Esophagus squamous epithelium (tissue), 5 donors: ENCODE results near the gene CKLF. TPM values are rescaled to one million over a fixed set of nuclear protein-coding genes. Genes with fewer than 3 reads are reported as not detected.

Experiments used
- DNase-seq: peaks from one replicate; lab custom pipeline; 2025; lab: John Stamatoyannopoulos, UW
- H3K27ac ChIP-seq, 4 donors: fragments of 200-600 bp; sonication (generic); one replicate each; pipeline ENCODE4 v1.5.1; 2016 to 2019; ENCODE audit warnings: mild to moderate bottlenecking in 1 of 4
- H3K27me3 ChIP-seq, 4 donors: fragments of 200-600 bp; sonication (generic); 1 replicate in 3 of 4; 2 replicates in 1 of 4; pipeline versions ENCODE4 v1.5.1 to v1.6.0; 2017 to 2021; ENCODE audit warnings: antibody characterized with exemption in 1 of 4
- H3K36me3 ChIP-seq, 3 donors: fragments of 200-600 bp; sonication (generic); one replicate each; pipeline ENCODE4 v1.5.1; 2016 to 2019
- H3K4me1 ChIP-seq, 3 donors: fragments of 200-600 bp; sonication (generic); one replicate each; pipeline ENCODE4 v1.5.1; 2017 to 2019
- H3K4me3 ChIP-seq, 4 donors: fragments of 200-600 bp; sonication (generic); 1 replicate in 3 of 4; 2 replicates in 1 of 4; pipeline ENCODE4 v1.5.1; 2016 to 2019; ENCODE audit warnings: mild to moderate bottlenecking in 2 of 4, moderate library complexity in 1 of 4
- H3K9me3 ChIP-seq, 3 donors: fragments of 200-600 bp; sonication (generic); one replicate each; pipeline ENCODE4 v1.5.1; 2016 to 2019
- POLR2A ChIP-seq, 4 donors: fragments of 450-650 bp; IDR thresholded peaks; one replicate each; pipeline ENCODE4 v1.6.1; 2017; ENCODE audit warnings: antibody characterized with exemption in 4 of 4, mild to moderate bottlenecking in 4 of 4, moderate library complexity in 3 of 4
- WGBS, 2 donors: methylation state at CpG; one replicate each; pipeline ENCODE4 v1.1.5; 2018; 5-methylcytosine and 5-hydroxymethylcytosine counted together
- intact Hi-C: fragments of 100-400 bp; cut with DNase I; formaldehyde crosslinking; loops from one replicate; pipeline ENCODE4 v1.15.0; 2022
- total RNA-seq, 4 donors: library from RNA; depleted of rRNA; stranded (reverse); fragments of >200 nt; gene quantifications; one replicate each; pipeline ENCODE4 v1.1.0, GENCODE V29; 2016
- TF ChIP-seq, protein P1 (sequence below), 6 experiments: fragments of 450-650 bp in 4 of 6; fragments of 200-600 bp in 2 of 6; sonication (generic) in 2 of 6; IDR thresholded peaks; one replicate each; pipeline ENCODE4 v1.5.1; 2016 to 2019; ENCODE audit warnings: antibody characterized with exemption in 6 of 6, mild to moderate bottlenecking in 4 of 6, moderate library complexity in 4 of 6
- donor health status: DM: yes; HTN: yes; CAD: no.

CKLF gene
- total RNA-seq, 4 donors from 2014 or later = 8.6 to 34.1 (median 16.9) TPM

DNA sequence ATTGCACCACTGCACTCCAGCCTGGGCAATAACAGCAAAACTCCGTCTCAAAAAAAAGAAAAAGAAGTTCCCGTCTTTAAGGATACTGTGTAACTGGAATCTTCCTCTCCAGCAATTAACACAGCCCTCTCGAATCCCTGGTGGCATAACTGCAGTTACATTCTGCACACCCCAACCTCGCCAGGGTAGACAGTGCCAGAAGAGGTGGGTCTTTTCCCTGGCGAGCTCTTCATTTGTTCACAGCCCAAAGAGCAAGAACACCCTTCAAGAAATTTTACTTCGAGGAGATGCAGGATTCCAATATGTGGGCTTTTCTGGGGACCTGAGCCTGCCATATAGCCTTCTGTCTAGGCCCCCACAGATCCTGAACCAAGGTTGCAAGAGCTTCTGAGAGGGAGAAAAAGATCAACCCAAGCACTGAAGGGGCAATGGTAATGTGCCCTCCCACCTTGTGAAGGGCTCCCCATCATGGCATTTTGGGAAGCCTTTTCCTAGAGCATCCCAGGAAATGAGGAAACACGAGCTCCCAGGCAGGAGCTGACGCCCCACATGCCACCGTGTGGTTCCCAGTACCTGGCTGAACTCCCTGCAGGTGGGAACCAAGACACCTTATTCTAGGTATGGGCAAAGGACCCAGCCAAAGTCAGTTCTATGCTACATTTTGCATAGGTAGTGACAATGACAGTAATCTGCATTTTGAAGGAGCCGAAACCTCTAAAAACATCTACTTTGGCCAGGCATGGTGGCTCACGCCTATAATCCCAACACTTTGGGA, 29.4 kb upstream of the CKLF start:
- H3K4me1 ChIP-seq = peaks cover 30 to 74% (median 55%) of the 10 kb centered on the region in 3 donors
- no peak for DNase-seq
- H3K4me3 ChIP-seq = no peak overlapping the region
- TF ChIP-seq POLR2A (IDR thresholded peaks at IDR 0.05) = no peak
- TF ChIP-seq, protein P1, sequence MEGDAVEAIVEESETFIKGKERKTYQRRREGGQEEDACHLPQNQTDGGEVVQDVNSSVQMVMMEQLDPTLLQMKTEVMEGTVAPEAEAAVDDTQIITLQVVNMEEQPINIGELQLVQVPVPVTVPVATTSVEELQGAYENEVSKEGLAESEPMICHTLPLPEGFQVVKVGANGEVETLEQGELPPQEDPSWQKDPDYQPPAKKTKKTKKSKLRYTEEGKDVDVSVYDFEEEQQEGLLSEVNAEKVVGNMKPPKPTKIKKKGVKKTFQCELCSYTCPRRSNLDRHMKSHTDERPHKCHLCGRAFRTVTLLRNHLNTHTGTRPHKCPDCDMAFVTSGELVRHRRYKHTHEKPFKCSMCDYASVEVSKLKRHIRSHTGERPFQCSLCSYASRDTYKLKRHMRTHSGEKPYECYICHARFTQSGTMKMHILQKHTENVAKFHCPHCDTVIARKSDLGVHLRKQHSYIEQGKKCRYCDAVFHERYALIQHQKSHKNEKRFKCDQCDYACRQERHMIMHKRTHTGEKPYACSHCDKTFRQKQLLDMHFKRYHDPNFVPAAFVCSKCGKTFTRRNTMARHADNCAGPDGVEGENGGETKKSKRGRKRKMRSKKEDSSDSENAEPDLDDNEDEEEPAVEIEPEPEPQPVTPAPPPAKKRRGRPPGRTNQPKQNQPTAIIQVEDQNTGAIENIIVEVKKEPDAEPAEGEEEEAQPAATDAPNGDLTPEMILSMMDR (IDR thresholded peaks at IDR 0.05) = no peak
- intact Hi-C loops = no loop called here
- WGBS, 2 donors = 81 to 90% methylated on average over 7 to 10 of the region's 11 CpGs
- H3K27me3 ChIP-seq = no peaks in the 10 kb centered on the region
- peaks cover 1 to 49% (median 7%) of the 10 kb centered on the region in 3 donors for H3K36me3 ChIP-seq
- H3K27ac ChIP-seq = peak overlapping the region; percentile 38 to 92 (median 74)
- H3K9me3 ChIP-seq = no peaks in the 10 kb centered on the region

DNA sequence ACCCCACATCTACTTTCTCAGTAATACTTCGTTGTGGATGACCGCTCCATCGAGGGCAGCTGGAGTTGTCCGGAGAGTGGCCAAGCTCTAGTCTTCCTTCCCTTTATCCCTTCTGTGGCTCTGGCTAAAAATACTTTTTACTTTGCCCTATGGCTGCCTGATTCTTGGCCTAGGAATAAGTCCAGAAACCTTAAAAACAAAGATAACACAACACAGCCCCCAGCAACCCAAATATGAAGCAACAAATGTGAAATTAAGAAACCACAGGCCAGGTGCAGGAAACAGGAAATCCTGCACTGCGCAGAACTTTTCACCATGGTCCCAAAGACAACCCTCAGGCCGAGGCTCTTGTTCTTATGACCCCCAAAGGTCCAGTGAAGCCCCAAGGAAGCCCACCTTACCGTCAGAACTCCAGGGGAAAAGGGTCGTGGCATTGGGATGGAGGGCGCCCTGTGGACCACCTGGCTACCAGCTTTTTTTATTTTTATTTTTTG, 28.5 kb upstream of the CKLF start:
- Histone ChIP-seq H3K27ac (peak overlapping the region; percentile 32 to 92 (median 74)), H3K27me3 (no peaks in the 10 kb centered on the region), H3K4me1 (peaks cover 27 to 65% (median 53%) of the 10 kb centered on the region in 3 donors), H3K9me3 (no peaks in the 10 kb centered on the region), H3K4me3 (no peak overlapping the region), H3K36me3 (peaks cover 11 to 58% (median 12%) of the 10 kb centered on the region in 3 donors)
- TF ChIP-seq, protein P1 (IDR thresholded peaks at IDR 0.05) = no peak
- TF ChIP-seq POLR2A (IDR thresholded peaks at IDR 0.05) = no peak
- DNase-seq = no peak
- intact Hi-C loops = no loop called here
- WGBS, 2 donors = 62 to 63% methylated on average over 9 of the region's 9 CpGs

GRCh38 chr16:66524601-66525164, 27.7 kb upstream of the CKLF start:
- H3K36me3 ChIP-seq = peaks cover 16 to 63% (median 19%) of the 10 kb centered on the region in 3 donors
- no peak overlapping the region for H3K4me3 ChIP-seq
- WGBS, 2 donors = 42 to 79% methylated on average over 3 to 4 of the region's 6 CpGs
- TF ChIP-seq, protein P1 (IDR thresholded peaks at IDR 0.05) = peak in 2 of 6 experiments; percentile 19 to 35
- peak in 1 of 4 donors; percentile 36 for TF ChIP-seq POLR2A (IDR thresholded peaks at IDR 0.05)
- DNase-seq = no peak
- H3K27ac ChIP-seq = peak overlapping the region; percentile 47 to 92 (median 74)
- H3K27me3 ChIP-seq = no peaks in the 10 kb centered on the region
- intact Hi-C loops = no loop called here
- H3K9me3 ChIP-seq = no peaks in the 10 kb centered on the region
- peaks cover 23 to 57% (median 46%) of the 10 kb centered on the region in 3 donors for H3K4me1 ChIP-seq

DNA sequence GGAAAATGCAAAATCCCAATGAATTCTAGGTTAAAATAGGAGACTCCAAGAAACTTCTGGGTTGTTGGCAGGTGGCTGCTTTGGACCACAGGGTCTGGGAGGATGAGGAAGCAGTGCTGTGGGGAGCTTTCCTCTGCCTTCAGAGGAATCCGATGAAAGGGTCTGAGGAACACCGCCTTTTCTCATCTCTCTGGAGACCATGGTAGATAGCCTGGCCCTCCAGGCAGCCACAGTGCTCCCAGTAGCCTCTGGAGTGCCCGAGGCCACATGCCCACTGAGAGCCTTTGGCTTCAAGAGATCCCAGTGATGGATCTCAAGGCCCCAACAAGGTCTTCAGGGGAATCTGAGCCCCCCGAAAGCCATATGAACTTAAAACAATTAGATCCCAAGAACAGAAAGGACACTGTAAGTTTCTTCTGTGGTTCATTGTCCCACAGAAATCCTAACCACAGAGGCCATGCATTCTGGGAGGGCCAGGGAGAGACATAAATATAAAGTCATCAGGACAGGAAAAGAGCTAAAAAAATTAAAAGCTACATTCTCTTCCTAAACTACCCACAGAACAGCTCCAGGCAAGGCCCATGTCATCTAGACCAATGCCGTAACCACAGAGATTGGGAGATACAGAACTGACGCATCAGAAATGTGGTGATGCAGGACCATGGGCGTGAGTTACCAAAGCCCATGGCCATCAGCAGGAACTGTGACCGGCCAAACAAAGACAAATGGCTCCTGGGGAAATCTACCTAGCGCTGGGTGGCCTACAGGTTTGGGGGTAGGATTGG, 26.8 kb upstream of the CKLF start:
- H3K27ac ChIP-seq = peak overlapping the region in 3 of 4 donors; percentile 43 to 92 (median 66)
- no peak overlapping the region for H3K4me3 ChIP-seq
- no peak for DNase-seq
- 86 to 89% methylated on average over 9 of the region's 9 CpGs for WGBS, 2 donors
- no peaks in the 10 kb centered on the region for H3K27me3 ChIP-seq
- no peaks in the 10 kb centered on the region for H3K9me3 ChIP-seq
- H3K36me3 ChIP-seq = peaks cover 24 to 65% (median 25%) of the 10 kb centered on the region in 3 donors
- intact Hi-C loops = no loop called here
- peaks cover 18 to 48% (median 37%) of the 10 kb centered on the region in 3 donors for H3K4me1 ChIP-seq
- TF ChIP-seq POLR2A (IDR thresholded peaks at IDR 0.05) = no peak
- TF ChIP-seq, protein P1 (IDR thresholded peaks at IDR 0.05) = no peak
